Stimulated activated CD4-positive, alpha-beta T cell treated with anti-CD3 and anti-CD28 coated beads, TNF-alpha, amount 100 ng/mL, for 4 hours (primary cell): Measurements from ENCODE around the gene MTHFSD.

Experiments
- DNase-seq, 3 experiments: peaks; one replicate each; pipeline ENCODE4 v3.0.0-alpha.2; 2020; ENCODE audit warnings: low read depth in 3 of 3

The MTHFSD gene

DNA sequence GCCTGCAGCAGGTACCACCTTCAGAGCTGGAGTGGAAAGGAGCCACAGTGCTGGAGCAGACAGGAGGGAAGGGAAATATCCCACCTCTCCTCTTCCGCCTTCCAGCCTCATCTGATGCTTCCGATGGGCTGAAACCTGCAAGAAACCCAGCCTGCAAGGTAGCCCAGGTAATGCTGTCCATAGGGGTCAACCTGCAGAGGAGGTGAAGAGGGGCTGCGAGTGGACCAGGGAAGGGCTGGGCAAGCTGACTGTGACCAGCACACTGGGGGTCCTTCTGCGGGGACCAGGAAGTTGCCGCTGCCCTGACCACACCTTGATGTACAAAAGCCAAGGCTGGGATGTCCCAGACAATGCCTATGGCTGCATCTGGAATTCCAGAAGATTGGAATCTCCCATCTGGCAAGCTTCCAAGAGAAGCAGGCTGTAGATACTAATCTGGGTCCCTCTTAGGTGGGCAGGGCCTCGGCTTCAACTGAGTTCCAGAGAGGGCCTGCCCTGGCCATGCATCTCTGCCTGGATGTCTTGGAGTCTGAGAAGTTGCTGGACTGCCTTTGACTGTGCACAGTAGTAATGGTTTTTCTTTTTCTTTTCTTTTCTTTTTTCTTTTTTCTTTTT, 29.1 kb upstream of the MTHFSD start:
- no peak for DNase-seq

DNA sequence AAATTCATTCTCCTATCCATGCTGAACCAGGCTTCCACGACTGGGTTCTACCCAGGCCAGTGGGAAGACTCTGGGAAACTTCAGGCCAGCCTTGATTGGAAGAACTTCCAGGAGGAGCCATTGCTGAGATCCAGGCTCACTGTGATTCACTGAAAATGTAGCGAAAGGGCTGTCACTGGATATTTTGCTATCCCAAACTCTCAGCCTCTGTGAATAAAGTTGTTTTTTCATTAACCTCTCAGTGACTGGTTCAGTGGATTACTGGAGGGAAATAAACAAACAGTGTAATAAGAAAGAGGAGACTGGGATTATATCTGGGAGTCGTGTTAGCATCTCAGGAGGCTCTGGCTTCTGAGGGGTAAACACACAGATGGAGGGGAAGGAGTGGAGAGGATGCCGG, 26.4 kb upstream of the MTHFSD start:
- no peak for DNase-seq

DNA sequence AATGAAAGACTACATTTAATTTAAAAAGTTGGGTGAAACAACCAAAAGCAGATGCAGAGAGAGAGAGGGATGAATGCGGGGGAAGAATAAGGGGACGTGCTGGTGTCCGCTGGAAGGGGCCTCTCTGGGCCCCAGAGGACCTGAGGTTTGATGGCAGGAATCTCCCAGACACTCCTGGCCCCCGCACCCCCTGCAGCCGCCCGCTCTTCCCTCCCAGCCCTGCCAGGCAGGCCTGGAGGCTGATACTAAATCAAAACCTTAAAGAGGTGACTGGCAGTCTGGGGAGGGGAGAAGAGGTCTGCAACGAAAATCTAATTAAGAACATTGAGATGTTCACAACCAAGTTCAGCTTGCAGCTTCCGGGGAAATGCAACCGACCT, 25.7 kb upstream of the MTHFSD start:
- DNase-seq: no peak

DNA sequence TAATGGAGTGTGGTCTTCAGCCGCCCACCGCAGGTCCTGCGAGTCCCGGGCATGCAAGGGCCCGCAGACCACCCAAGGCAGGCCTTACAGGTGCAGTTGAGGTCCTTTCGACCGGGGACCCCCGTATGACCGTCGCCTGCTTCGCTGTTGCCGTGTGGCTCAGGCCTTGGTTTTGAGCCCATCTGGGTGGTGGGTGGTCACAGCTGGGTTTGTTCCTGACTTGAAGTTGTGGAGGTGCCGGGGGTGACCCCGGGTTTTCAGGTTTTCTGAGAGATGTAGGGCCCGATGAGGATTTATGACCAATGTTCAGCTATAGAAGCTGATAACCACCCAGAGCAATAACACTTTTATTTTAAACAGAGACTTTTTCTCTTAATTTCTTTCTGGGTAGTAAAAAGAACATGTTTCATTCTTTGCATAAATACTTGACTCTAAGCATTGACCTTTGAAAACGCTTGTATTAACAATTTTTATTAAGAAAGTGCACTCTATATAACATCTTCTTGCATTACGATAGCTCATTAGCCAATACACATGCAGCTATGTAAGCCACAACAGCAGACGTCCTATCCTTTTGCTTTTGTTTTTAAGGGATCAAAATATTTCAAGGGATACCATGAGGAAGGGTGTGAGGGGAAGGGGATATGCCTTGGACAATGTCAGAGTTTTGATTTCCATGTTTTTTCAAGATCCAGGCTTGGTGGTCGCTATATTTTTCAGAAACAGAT, 25.2 kb upstream of the MTHFSD start:
- DNase-seq: no peak

DNA sequence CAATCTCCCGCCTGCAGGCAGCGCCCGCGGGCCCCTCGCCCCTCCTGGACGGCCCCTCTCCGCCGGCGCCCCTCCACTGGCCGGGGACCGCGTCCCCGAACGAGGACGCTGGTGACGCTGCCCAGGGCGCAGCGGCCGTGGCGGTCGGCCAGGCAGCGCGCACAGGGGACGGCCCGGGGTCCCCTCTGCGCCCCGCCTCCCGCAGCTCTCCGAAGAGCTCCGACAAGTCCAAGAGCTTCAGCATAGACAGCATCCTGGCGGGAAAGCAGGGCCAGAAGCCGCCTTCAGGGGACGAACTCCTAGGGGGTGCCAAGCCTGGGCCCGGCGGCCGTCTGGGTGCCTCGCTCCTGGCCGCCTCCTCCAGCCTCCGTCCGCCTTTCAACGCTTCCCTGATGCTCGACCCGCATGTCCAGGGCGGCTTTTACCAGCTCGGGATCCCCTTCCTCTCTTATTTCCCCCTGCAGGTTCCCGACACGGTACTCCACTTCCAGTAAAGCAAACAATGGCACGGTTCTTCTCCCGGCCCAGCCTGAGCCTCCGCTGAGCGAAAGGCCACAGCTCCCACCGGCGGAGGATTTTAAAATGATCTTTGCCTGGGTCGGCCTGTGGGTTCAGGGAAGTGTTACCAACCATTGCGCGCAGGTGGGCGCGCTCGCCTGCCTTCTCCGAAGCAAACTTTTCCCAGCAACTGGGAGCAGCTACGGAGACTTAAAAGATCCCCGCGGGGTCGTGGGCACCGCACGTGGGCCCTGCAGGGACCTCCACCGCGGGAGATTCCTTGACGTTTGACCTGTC, 24.4 kb upstream of the MTHFSD start:
- no peak for DNase-seq

DNA sequence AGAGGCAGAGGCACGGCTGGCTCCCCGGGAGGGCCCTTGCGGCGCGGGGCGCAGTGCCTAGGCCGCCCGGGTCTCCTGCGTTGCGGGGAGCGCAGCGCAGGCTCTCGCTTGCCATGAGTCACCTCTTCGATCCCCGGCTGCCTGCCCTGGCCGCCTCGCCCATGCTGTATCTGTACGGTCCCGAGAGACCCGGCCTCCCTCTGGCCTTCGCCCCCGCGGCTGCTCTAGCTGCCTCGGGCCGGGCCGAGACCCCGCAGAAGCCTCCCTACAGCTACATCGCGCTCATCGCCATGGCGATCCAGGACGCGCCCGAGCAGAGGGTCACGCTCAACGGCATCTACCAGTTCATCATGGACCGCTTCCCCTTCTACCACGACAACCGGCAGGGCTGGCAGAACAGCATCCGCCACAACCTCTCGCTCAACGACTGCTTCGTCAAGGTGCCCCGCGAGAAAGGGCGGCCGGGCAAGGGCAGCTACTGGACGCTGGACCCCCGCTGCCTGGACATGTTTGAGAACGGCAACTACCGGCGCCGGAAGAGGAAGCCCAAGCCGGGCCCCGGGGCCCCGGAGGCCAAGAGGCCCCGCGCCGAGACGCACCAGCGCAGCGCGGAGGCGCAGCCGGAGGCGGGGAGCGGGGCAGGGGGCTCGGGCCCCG, 23.7 kb upstream of the MTHFSD start:
- no peak for DNase-seq

DNA sequence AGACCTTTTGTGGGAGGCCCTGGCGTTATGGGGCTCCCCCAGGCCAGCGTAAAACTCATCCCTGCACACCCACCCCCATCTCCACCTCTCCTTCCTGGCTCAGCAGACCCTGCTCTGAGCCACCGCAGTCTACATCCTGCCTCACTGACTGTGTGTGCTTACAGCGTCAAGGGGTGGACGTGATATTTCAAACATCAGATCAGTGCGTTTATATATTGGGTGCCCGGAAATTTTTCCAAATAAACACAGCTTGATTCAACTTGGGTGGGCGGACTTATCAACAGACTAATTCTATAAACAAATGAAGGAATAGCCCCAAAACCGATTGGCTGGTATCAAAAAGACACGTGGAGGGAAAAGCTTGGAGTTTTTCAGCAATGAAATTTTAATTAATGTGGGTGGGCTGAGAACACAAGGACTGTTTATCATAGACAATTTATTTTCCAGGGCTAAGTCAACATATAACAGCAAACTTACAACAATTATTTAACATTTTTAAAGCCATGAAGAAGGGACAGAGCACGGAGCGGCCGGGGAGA, 23.1 kb upstream of the MTHFSD start, which contains the start of gene FOXL1:
TSS of gene FOXL1 (plus strand) at position 489 of the 539 bp plus-strand sequence. CDS start 175 bp downstream, outside the sequence.
- DNase-seq: no peak

DNA sequence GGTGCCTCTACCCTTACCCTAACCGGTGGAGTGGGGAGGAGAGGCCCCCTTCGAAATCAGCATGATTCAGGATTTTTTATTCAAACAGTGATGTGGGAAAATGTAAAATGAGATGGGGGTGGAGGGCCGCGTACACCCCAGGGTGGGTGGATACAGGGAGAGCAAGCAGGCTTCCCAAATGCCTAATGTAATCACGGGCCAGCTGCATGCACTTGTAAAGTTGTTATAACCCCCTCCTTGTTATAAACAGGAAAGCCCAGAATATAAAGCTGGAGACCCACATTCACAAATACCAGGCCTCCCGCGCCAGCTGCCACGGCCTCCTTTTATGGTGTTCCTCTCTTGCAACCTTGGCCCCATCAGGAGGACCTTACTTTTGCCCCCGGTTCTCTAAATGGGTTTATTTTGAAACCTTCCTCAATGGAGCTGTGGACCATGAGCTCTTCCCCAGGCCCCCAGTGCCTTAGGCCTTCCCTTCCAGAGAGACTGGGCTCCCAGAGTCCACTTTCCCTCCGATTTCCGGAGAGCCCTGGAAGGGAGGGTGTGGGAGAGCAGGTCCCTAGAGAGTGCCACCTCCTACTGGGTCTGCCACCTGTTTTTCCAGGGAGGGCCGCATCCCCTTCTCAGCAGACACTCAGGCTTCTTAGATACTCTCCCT, 22.4 kb upstream of the MTHFSD start:
- no peak for DNase-seq

DNA sequence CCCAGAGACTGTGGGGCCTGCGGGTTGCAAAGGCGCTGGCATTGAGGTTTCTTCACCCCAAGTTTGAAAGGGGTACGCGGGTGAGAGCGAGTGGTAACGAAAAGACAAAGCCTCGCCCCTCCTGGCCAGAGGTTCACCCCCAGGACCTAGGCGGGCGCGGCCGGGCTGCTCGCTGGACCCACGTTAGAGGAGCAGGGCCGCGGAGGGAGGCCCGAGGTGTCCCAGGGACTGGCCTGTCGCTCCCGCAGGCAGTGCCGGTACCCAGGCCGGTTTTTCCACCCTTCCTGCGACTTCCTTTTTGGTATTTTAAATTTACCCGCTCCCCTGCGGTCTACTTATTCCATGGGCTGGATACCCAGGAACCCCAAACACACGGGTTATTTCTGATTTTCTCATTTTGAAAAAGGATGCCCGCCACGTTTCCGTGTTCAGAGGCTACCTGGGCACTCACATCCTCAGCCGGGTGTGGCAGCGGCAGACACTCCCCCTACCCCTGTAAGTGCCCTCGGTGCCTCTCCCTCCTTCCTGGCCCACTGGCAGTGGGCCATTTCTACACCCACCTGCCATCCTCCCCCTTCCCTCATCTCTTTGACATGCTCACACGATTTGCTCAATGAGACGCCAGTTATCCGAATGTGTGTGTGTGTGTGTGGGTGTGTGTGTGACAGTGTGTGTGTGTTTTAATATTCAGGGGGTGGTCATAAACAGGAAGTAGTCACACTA, 21.7 kb upstream of the MTHFSD start:
- DNase-seq: no peak

DNA sequence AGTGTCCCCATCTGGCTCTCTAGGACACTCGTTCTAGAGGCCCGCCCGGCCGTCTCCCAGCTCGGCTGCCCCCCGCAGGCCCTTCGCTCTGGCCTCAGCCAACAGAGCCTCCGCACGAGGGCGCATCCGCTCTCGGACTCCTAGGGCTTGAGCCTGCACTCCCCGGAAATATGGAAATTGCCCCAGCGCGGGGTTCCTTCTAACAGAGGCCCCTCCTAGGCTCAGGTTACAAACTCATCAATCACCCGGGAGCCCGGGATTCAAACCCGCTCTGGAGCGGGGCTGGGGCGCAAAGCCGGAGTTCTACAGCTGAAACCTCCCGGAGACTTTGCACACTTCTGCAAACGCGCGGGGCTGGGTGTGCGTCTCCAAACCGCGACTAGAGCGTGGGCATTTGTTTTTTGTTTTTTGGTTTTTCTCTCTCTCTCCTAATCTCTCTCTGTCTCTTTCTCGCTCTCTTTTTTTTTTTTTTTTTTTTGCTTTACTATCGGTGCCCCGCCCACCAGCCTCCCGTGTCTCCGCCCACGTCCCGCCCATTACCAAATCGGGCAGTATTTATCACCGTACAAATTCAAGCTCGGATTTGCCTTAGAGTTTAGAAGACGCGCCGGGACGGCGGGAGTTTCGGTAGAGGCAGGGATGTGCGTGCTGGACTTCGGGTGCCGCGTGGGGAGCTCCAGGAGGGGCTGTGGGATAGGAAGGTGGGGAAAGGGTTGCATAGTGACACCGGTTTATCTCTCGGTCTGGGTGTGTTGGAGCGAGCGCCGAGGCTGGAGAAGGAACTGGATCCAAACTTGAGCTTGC, 20.9 kb upstream of the MTHFSD start:
- no peak for DNase-seq

DNA sequence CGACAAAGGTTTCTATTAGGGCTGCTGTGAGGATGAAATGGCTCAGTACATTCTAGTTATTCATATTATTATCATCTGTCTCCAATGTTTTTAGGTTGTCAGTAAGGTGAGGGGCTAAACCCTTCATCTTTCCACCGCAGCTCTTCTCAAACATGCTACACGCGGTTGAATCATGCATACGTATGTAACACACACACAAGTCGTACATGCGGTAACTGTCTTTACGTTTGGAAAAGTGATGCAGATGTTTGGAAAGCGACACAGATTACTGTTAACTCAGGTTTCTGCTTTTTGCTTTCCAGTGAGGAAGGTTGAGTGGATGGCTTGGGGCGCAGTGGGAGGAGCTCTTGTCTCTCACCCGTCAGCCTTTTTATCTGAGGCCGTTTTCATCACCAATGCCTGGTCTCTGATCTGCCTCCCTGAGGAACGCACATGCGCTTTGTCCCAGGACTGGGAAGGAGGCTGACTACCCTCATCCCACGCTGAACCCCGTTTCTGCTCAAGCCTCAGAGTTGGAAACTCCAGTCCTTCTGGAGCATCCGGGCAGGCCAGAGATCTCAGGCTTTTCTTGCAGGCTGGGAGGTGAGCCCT, 20.2 kb upstream of the MTHFSD start:
- no peak for DNase-seq

DNA sequence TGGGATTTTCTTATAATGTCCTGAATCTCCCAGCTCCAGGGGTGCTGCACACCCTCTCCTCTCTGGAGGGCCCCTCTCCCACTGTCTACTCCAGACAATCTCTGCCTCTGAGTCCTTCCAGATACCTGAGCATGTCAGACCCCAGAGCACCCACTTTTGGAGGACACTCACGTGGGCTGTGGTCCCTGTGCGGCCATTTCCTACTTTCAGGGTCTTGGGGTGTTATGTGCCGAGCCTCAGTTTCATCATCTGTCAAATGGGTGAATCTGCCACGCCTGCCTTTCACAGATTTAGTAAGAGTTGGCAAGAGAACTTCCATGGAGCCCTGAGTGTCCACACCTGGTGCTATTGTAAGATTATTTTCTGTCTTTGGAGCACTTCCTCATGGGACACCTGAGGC, 19.6 kb upstream of the MTHFSD start:
- DNase-seq: no peak

DNA sequence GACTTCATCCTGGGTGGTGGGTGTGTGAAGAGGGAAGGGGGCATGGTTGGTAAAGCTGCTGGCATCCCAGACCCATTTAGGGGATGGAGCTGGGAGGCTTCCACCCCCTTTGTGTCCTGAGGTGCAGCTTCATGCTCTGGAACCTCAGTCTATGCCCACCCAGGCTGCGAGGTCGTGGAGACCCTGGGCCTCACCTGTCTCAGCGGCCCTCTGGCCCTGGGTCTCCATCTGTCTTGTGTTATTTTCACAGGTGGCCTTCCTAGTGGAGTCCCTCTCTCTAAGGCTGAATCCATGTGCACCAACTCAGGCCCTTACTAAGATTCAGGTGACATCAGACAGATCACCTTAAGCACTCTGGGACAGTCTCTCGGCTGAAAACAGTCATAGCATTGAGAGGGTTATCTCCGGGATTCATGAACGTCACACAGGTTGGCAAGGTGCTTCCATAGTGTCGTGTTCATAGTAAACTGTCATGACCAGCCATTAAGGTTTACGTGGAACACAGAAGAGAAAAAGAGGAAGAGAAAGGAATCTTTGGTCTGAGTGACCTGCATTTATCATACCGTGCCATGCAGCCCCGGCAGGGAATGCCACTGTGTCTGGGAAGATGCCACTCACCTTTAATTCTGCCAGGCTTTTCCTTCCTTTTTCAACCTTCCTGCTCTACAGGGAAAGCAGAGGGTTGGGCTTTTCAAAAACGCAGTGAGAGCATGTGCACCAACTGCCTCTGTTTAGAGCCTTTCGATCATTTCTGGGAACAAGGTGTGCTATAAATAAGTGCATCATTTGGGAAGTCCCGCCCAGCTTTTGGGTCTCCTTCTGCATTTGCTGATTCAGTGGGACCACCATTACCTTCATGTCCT, 18.8 kb upstream of the MTHFSD start:
- DNase-seq: no peak

DNA sequence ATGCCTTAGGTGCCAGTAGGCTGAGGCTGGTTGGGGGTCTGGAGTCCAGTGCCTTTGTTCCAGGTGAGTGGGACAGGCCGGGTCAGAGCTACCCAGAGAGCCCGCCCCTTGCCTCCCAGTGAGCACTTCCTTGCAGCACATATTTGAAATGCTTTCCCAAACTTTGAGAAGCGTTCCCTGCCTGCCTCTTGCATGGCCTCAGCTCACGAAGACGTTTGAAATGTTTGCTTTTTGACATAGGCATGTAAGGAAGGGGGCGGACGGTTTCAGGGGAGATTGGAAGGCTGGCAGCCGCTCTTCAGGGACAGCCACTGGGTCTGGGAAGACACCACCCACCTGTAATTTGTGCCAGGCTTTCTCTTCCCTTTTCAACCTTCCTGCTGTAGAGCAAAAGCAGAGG, 18.2 kb upstream of the MTHFSD start:
- no peak for DNase-seq

DNA sequence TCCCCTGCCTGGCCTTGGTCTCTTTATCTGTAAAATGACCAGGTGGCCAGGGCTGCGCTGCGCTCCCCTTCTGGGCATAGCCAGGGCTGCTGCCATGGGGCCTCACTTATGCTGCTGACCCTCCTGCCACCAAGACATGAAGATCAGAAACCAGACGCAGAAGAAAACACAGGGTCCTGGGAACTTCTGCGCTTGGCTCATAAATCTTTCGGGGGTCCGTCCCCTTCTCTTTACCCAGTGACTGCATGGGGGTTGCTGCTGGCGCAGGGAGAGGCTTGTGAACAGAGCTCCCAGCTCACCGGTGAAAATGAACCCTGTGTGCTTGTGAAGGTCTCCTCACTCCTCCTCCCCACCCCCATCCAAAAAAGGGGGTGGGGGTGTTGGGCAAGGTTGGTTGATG, 17.6 kb upstream of the MTHFSD start:
- no peak for DNase-seq

DNA sequence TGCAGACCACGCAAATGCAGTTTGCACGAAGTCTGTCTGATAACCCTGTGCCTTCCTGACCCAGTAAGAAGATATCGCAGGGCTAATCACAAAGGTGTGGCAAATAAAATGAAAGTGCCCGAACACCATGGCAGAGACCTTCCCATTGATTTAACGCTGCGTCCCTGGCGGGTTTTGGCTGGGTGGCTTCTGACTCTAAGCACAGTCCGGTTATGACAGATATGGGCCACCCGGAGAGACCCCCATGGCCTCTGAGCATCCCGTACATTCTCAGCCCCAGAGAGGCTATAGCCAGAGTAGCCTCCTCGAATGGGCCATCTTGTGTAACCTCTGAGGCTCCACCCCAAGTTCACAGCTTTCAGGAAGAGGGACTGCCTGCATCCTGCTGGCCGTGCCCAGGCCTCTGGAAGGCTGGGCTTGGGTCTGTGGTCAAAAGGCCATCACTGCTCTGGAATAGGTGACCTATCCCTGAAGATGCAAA, 17.0 kb upstream of the MTHFSD start:
- DNase-seq: no peak

DNA sequence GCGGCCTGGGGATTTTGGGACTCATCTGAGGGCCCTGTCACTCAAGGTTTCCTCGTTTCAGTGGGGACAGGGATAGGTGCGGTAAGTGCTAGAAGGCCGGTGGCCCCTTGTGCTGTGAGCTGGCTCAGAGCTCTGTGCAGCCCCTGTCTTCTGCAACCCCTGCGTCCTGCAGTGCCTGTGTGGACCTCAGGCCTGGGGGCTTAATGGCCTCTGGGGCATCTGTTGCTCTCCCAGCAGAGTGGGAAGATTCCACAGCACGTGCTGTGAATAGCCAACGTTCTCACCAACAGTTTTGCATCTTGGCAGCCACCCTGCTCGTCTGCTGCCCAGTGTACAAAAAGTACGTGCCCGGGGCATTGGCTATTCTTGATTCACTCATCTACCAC, 16.5 kb upstream of the MTHFSD start:
- DNase-seq: no peak
